KMS-11 (cell line): Measurements from ENCODE around the gene BMP7.

Experiments
- H2AFZ ChIP-seq: fragments of 200-600 bp; sonication (generic); 2 replicates; pipeline ENCODE4 v1.6.1; 2016; ENCODE audit warnings: antibody characterized with exemption, mixed run types, low read depth
- H3K27ac ChIP-seq: fragments of 200-600 bp; sonication (generic); 2 replicates; pipeline ENCODE4 v1.6.1; 2016; ENCODE audit warnings: mild to moderate bottlenecking, mixed run types
- H3K27me3 ChIP-seq: fragments of 200-600 bp; sonication (generic); 2 replicates; pipeline ENCODE4 v1.6.1; 2017; ENCODE audit warnings: mild to moderate bottlenecking, low read depth, mixed run types, moderate library complexity; ENCODE audit not compliant: insufficient read depth
- H3K36me3 ChIP-seq: fragments of 200-600 bp; sonication (generic); 2 replicates; pipeline ENCODE4 v1.6.1; 2017; ENCODE audit warnings: mild to moderate bottlenecking, mixed run types; ENCODE audit not compliant: insufficient read depth
- H3K4me1 ChIP-seq: fragments of 200-600 bp; sonication (generic); 2 replicates; pipeline ENCODE4 v1.6.1; 2016; ENCODE audit warnings: mild to moderate bottlenecking, low read depth, mixed run types; ENCODE audit not compliant: poor library complexity, severe bottlenecking
- H3K4me2 ChIP-seq: fragments of 200-600 bp; sonication (generic); 2 replicates; pipeline ENCODE4 v1.7.0; 2016; ENCODE audit warnings: mild to moderate bottlenecking, mixed run types
- H3K4me3 ChIP-seq: fragments of 200-600 bp; sonication (generic); IDR thresholded peaks from 2 replicates; pipeline ENCODE4 v1.6.1; 2017; ENCODE audit warnings: low read depth, low read length, mixed read lengths; ENCODE audit not compliant: insufficient read depth
- H3K79me2 ChIP-seq: fragments of 200-600 bp; sonication (generic); 2 replicates; pipeline ENCODE4 v1.6.1; 2016; ENCODE audit warnings: low read depth, mixed run types; ENCODE audit not compliant: insufficient read depth
- H3K9ac ChIP-seq: fragments of 200-600 bp; sonication (generic); 2 replicates; pipeline ENCODE4 v1.6.1; 2016; ENCODE audit warnings: mild to moderate bottlenecking, mixed run types
- H4K20me1 ChIP-seq: fragments of 200-600 bp; sonication (generic); 2 replicates; pipeline ENCODE4 v1.6.1; 2016; ENCODE audit warnings: mild to moderate bottlenecking, mixed run types; ENCODE audit not compliant: insufficient read depth
- CTCF ChIP-seq: fragments of 200-600 bp; sonication (generic); conservative IDR thresholded peaks from 2 replicates; pipeline ENCODE4 v1.6.1; 2017; ENCODE audit warnings: low read depth, mild to moderate bottlenecking, antibody characterized with exemption, low read length, moderate library complexity, mixed read lengths

BMP7 gene

GRCh38 chr20:57231161-57231560 lies 35.3 kb downstream of the BMP7 start:
- H3K27me3 ChIP-seq: no peaks in the 10 kb centered on the region
- H3K79me2 ChIP-seq: no peaks in the 10 kb centered on the region

GRCh38 chr20:57230247-57230646 lies 36.2 kb downstream of the BMP7 start:
- H3K36me3 ChIP-seq: no peaks in the 10 kb centered on the region
- no peaks in the 10 kb centered on the region for H3K79me2 ChIP-seq
- H2AFZ ChIP-seq: no peak overlapping the region
- H3K4me3 ChIP-seq: no peak overlapping the region
- no peak overlapping the region for H3K27ac ChIP-seq
- no peaks in the 10 kb centered on the region for H3K4me1 ChIP-seq
- no peak overlapping the region for H3K4me2 ChIP-seq
- H3K9ac ChIP-seq: no peak overlapping the region
- H4K20me1 ChIP-seq: no peaks in the 10 kb centered on the region
- no peaks in the 10 kb centered on the region for H3K27me3 ChIP-seq
- TF ChIP-seq CTCF: no peak

More at GRCh38 chr20:57231161-57231560, 35.3 kb downstream of the BMP7 start:
- H3K4me3 ChIP-seq: no peak overlapping the region
- no peak for TF ChIP-seq CTCF
- no peak overlapping the region for H3K27ac ChIP-seq
- H3K9ac ChIP-seq: no peak overlapping the region
- no peak overlapping the region for H3K4me2 ChIP-seq
- no peaks in the 10 kb centered on the region for H3K4me1 ChIP-seq
- no peak overlapping the region for H2AFZ ChIP-seq
- H3K36me3 ChIP-seq: no peaks in the 10 kb centered on the region
- no peaks in the 10 kb centered on the region for H4K20me1 ChIP-seq

GRCh38 chr20:57229490-57229889 lies 37.0 kb downstream of the BMP7 start:
- H3K4me3 ChIP-seq: no peak overlapping the region
- H3K9ac ChIP-seq: no peak overlapping the region
- TF ChIP-seq CTCF: no peak
- H3K79me2 ChIP-seq: no peaks in the 10 kb centered on the region
- H3K27ac ChIP-seq: no peak overlapping the region
- H3K27me3 ChIP-seq: no peaks in the 10 kb centered on the region
- no peaks in the 10 kb centered on the region for H3K36me3 ChIP-seq
- H2AFZ ChIP-seq: no peak overlapping the region
- H4K20me1 ChIP-seq: no peaks in the 10 kb centered on the region
- no peaks in the 10 kb centered on the region for H3K4me1 ChIP-seq
- H3K4me2 ChIP-seq: no peak overlapping the region

- Histone ChIP-seq H3K4me1 (no peaks in the 10 kb centered on the region), H2AFZ (no peak overlapping the region), H3K27ac (no peak overlapping the region), H4K20me1 (no peaks in the 10 kb centered on the region), H3K79me2 (no peaks in the 10 kb centered on the region), H3K36me3 (no peaks in the 10 kb centered on the region), H3K4me3 (no peak overlapping the region), H3K27me3 (no peaks in the 10 kb centered on the region), H3K4me2 (no peak overlapping the region), H3K9ac (no peak overlapping the region)
- TF ChIP-seq CTCF: no peak
These were observed 40.6 kb downstream of the BMP7 start for GRCh38 chr20:57225830-57226229.
